Testis (tissue), 3 donors: ENCODE results near the gene BHLHE41. TPM values are rescaled to one million over a fixed set of nuclear protein-coding genes. Genes with fewer than 3 reads are reported as not detected.
A peak's percentile ranks its signal among the peaks of the same experiment; 100 is the strongest.

Experiments used
- DNase-seq: peaks from one replicate; pipeline ENCODE4 v3.0.0-alpha.2; 2019
- H3K27ac ChIP-seq, 2 donors: fragments of 200-600 bp; sonication (generic); one replicate each; pipeline ENCODE4 v1.5.1; 2019
- H3K27me3 ChIP-seq: fragments of 200-600 bp; sonication (generic); one replicate; pipeline ENCODE4 v1.5.1; 2019
- H3K36me3 ChIP-seq: fragments of 200-600 bp; sonication (generic); one replicate; pipeline ENCODE4 v1.5.1; 2017; ENCODE audit warnings: low read depth; ENCODE audit errors: missing control alignments
- H3K4me1 ChIP-seq: fragments of 200-600 bp; sonication (generic); one replicate; pipeline ENCODE4 v1.5.1; 2019
- H3K4me3 ChIP-seq, 2 donors: fragments of 200-600 bp; sonication (generic); one replicate each; pipeline ENCODE4 v1.5.1; 2017 to 2019
- H3K9me3 ChIP-seq: fragments of 200-600 bp; sonication (generic); one replicate; pipeline ENCODE4 v1.5.1; 2017
- POLR2A ChIP-seq: fragments of 450-650 bp; IDR thresholded peaks from one replicate; pipeline ENCODE4 v1.6.1; 2017; ENCODE audit warnings: antibody characterized with exemption, mild to moderate bottlenecking, moderate library complexity
- WGBS, 2 donors: methylation state at CpG; one replicate each; pipeline ENCODE4 v1.1.5; 2018; 5-methylcytosine and 5-hydroxymethylcytosine counted together
- intact Hi-C: fragments of 100-400 bp; cut with DNase I; formaldehyde crosslinking; loops from one replicate; pipeline ENCODE4 v1.15.1; 2023; ENCODE audit warnings: low total_unique reads
- polyA plus RNA-seq: library from polyadenylated mRNA; stranded (reverse); fragments of 350-450 nt; fragmentation: Illumina TruSeq; extraction: RNeasy Lipid Tissue Mini Kit (QIAGEN cat#74804); gene quantifications from one replicate; pipeline ENCODE4 v1.2.3, GENCODE V29; 2014; ENCODE audit warnings: low read depth, low replicate concordance; ENCODE audit not compliant: insufficient read depth
- total RNA-seq, 2 donors: library from RNA; depleted of rRNA; stranded (reverse); fragments of >200 nt; gene quantifications; one replicate each; pipeline ENCODE4 v1.2.3, GENCODE V29; 2016
- TF ChIP-seq, protein P1 (sequence below), 3 experiments: fragments of 450-650 bp in 2 of 3; fragments of 200-600 bp in 1 of 3; sonication (generic) in 1 of 3; IDR thresholded peaks; one replicate each; pipeline ENCODE4 v1.5.1; 2016 to 2019; ENCODE audit warnings: antibody characterized with exemption in 3 of 3, mild to moderate bottlenecking in 2 of 3, moderate library complexity in 1 of 3

Gene BHLHE41
- total and polyA plus RNA-seq, 3 donors from 2014 or later = 10.0 to 23.8 (median 13.9) TPM

DNA sequence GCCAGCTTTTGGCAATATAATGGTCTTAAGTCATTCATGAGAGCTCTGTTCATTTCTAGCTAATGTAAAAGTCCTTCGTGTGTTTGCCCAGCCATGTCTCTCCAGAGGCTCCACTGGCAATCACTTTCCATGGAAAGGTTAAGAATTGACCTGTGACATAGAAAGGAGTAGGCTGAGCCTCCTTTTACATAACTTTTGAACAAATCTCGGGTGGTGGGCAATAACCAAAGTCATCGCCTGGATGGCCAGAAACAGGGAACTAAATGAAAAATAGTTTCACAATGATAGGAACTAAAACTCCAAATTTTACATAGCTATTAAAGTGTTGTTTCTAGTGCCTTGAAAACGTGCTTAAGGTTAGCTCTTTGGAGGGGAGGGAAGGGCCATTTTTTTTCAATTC is 6.5 kb downstream of the BHLHE41 start:
- no peak for DNase-seq
- Histone ChIP-seq H3K27me3 (no peaks in the 10 kb centered on the region), H3K36me3 (no peaks in the 10 kb centered on the region), H3K27ac (peak overlapping the region in 1 of 2 donors; percentile 18), H3K9me3 (no peaks in the 10 kb centered on the region), H3K4me1 (peaks cover 29% of the 10 kb centered on the region), H3K4me3 (no peak overlapping the region)
- intact Hi-C loops = no loop called here
- TF ChIP-seq POLR2A = no peak
- TF ChIP-seq, protein P1, sequence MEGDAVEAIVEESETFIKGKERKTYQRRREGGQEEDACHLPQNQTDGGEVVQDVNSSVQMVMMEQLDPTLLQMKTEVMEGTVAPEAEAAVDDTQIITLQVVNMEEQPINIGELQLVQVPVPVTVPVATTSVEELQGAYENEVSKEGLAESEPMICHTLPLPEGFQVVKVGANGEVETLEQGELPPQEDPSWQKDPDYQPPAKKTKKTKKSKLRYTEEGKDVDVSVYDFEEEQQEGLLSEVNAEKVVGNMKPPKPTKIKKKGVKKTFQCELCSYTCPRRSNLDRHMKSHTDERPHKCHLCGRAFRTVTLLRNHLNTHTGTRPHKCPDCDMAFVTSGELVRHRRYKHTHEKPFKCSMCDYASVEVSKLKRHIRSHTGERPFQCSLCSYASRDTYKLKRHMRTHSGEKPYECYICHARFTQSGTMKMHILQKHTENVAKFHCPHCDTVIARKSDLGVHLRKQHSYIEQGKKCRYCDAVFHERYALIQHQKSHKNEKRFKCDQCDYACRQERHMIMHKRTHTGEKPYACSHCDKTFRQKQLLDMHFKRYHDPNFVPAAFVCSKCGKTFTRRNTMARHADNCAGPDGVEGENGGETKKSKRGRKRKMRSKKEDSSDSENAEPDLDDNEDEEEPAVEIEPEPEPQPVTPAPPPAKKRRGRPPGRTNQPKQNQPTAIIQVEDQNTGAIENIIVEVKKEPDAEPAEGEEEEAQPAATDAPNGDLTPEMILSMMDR (IDR thresholded peaks at IDR 0.05) = no peak
- WGBS, 2 donors = 75% methylated on average over 4 of the region's 4 CpGs

DNA sequence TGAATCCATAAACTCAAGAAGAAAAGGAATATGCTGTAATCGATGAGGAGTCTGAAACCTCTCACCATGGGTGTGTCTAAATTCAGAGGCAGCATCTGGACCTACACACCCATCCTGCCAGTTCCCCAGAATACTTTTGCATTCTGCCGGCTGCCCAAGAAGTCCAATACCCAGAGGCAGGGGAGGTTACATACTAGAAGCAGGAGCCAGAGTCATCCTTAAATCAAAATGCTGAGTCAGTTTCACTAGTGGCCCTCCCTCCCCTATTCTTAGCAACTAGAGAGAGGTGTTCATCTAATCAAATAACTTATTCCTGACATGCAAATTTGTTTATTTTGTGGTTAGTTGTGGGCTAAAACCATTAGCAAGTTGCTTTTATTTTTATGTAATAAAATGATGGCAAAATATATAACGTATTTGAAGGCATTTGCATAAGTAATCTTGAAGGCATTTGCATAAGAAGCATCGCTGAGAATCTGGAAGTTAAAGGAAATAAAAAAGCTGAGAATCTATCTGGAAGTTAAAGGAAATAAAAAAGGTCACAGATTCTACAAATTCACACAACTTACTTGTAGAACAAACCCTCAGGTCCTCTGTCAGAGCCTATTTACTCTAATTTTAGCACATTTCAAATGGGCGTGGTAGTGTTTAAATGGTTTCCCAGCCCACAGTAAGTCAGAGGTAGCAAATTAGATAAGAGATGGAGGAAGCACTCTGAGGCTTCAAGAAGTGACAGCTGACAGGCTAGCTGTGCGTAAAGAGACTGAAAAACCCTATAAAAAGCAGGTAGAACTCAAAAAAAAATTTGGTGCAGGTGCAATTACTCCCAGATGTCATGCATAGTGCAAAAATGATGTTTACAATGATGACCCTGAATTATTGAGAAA is 7.8 kb downstream of the BHLHE41 start:
- WGBS, 2 donors = 71 to 72% methylated on average over 6 of the region's 6 CpGs
- H3K27ac ChIP-seq = peak overlapping the region in 1 of 2 donors; percentile 94

DNA sequence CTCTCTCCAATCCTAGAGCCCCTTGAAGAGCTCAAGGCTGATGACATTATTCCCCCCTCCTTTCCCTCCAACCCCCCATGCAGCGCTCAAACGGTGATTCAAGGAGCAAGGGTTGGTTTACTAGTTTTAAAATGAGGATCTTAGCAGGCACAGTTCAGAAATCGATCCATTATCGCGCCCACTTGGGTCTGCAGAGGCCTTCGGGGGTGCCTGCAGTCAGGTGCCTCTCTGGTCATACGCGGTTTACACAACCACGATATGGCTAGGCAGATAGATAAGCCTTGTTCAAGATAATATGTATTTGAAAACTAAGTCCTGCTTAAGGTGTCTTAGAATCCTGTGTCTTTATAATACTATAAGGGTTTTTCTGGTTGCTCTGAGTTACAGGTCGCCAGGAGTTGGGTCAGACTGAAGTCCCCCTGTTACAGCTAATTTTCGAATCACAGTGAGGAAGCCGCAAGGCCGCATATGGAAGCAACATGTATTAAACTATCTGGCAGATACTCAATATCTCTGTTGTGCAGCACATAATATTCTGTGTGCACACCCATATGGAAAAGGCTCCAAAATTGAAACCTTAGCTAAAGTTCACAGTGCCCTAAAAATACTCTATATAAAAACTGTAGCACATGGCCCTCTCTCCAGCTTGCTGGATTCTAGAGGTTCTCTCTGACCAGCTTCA is 10.0 kb downstream of the BHLHE41 start:
- TF ChIP-seq, protein P1 (IDR thresholded peaks at IDR 0.05) = no peak
- no peak for TF ChIP-seq POLR2A
- peaks cover 23% of the 10 kb centered on the region for H3K4me1 ChIP-seq

More for the DNA sequence above, 7.8 kb downstream of the BHLHE41 start:
- Histone ChIP-seq H3K4me1 (peaks cover 29% of the 10 kb centered on the region), H3K4me3 (no peak overlapping the region), H3K27me3 (no peaks in the 10 kb centered on the region), H3K9me3 (no peaks in the 10 kb centered on the region), H3K36me3 (no peaks in the 10 kb centered on the region)
- DNase-seq = no peak
- intact Hi-C loops = no loop called here
- no peak for TF ChIP-seq POLR2A
- TF ChIP-seq, protein P1 (IDR thresholded peaks at IDR 0.05) = no peak

DNA sequence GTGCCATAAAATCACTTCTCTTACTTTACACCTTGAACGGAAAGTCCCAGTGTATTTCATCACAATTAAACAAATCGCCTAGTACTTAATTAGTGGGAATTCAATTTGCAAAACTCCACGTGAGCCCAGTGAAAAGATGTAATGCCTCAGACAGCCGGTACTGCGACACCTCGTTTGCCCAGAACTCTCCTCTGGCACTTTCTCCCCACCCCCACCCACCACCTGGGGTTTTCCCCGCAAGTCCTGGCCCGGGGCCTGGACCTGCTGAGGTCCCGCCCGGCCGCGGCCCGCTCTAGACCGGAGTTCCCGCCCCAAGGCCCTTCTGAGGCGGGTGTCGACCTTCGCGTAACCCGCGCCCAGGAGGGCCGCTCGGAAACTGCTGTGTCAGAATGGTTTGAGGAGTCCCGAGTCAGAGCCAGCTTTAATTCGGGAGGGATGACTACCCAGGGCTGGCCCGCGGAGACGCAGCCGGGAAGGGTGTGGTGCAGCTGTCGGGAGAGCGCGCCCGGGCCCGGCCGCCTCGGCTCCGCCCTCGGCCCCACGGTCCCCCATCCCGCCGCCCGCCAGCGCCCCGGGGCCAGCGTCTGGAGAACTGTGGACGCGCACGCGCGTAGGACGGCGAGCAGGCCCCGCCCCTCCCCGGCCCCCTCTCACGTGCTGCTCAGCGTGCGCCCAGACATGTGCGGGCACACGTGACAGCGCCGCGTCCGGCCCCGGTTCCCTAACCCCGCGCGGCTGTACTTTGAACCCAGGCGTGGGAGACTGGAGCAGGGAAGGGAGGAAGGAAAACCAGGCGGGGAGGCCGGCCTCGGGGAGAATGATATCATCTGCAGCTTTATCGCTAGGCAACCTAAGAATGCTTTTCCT is 10.8 kb downstream of the BHLHE41 start:
- TF ChIP-seq, protein P1 (IDR thresholded peaks at IDR 0.05) = no peak
- TF ChIP-seq POLR2A = peak; percentile 64
- DNase-seq = peak; percentile 94
- 1 to 3% methylated on average over 27 to 61 of the region's 72 CpGs for WGBS, 2 donors
- Histone ChIP-seq H3K27ac (peak overlapping the region; percentile 92 to 94), H3K36me3 (no peaks in the 10 kb centered on the region), H3K9me3 (no peaks in the 10 kb centered on the region), H3K4me3 (peak overlapping the region; percentile 65 to 77), H3K4me1 (peaks cover 15% of the 10 kb centered on the region), H3K27me3 (no peaks in the 10 kb centered on the region)
- intact Hi-C loops = no loop called here

More for the DNA sequence above, 10.0 kb downstream of the BHLHE41 start:
- Histone ChIP-seq H3K27me3 (no peaks in the 10 kb centered on the region), H3K4me3 (peak overlapping the region; percentile 65 to 77), H3K27ac (peak overlapping the region; percentile 92 to 94), H3K36me3 (no peaks in the 10 kb centered on the region), H3K9me3 (no peaks in the 10 kb centered on the region)
- 9 to 14% methylated on average over 13 of the region's 13 CpGs for WGBS, 2 donors
- no peak for DNase-seq
- intact Hi-C loops = no loop called here
